Measurements from ENCODE around the gene SNCB. TPM values are rescaled to one million over a fixed set of nuclear protein-coding genes. Genes with fewer than 3 reads are reported as not detected.

Gene SNCB
- total and polyA plus RNA-seq, 2 of the 13 experiments (the other 11 are each of a cell fraction or from before 2014, with no cell fraction given), result not detected

DNA sequence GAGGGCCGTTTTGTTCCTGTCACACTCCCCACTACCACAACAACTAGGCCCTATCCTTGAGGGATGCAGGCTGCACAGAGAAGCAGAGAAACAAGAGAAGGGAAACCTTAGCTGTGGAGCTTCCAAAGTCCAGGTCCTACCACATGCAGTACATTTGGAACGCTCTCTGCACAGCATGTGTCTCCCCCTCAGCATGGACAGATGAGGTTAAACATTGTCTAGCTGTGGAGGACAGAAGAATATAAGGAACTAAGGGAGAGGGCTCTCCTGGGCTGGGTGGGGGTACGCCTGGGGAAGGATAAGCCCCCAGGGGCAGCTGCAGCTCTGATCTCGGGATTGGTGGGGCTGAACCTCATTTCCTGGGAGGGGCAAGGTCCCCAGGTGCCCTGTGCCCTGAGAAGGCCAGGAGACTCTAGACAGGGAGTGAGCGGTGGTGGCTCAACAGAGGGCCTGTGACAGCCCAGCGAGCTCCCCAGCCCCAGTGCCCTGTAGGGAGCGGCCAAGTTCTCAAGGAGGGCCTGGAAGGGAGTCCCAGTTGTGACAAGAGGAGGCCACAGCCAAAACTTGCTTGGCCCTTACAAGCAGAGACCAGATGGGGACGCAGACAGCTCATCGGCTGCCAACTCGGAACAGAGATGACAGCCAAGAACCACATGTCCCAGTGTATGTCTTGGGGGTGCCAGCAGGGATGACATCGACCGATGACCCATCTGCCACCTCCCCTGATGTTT lies 47.0 kb upstream of the SNCB start (continued):
- TF ChIP-seq, protein P1, sequence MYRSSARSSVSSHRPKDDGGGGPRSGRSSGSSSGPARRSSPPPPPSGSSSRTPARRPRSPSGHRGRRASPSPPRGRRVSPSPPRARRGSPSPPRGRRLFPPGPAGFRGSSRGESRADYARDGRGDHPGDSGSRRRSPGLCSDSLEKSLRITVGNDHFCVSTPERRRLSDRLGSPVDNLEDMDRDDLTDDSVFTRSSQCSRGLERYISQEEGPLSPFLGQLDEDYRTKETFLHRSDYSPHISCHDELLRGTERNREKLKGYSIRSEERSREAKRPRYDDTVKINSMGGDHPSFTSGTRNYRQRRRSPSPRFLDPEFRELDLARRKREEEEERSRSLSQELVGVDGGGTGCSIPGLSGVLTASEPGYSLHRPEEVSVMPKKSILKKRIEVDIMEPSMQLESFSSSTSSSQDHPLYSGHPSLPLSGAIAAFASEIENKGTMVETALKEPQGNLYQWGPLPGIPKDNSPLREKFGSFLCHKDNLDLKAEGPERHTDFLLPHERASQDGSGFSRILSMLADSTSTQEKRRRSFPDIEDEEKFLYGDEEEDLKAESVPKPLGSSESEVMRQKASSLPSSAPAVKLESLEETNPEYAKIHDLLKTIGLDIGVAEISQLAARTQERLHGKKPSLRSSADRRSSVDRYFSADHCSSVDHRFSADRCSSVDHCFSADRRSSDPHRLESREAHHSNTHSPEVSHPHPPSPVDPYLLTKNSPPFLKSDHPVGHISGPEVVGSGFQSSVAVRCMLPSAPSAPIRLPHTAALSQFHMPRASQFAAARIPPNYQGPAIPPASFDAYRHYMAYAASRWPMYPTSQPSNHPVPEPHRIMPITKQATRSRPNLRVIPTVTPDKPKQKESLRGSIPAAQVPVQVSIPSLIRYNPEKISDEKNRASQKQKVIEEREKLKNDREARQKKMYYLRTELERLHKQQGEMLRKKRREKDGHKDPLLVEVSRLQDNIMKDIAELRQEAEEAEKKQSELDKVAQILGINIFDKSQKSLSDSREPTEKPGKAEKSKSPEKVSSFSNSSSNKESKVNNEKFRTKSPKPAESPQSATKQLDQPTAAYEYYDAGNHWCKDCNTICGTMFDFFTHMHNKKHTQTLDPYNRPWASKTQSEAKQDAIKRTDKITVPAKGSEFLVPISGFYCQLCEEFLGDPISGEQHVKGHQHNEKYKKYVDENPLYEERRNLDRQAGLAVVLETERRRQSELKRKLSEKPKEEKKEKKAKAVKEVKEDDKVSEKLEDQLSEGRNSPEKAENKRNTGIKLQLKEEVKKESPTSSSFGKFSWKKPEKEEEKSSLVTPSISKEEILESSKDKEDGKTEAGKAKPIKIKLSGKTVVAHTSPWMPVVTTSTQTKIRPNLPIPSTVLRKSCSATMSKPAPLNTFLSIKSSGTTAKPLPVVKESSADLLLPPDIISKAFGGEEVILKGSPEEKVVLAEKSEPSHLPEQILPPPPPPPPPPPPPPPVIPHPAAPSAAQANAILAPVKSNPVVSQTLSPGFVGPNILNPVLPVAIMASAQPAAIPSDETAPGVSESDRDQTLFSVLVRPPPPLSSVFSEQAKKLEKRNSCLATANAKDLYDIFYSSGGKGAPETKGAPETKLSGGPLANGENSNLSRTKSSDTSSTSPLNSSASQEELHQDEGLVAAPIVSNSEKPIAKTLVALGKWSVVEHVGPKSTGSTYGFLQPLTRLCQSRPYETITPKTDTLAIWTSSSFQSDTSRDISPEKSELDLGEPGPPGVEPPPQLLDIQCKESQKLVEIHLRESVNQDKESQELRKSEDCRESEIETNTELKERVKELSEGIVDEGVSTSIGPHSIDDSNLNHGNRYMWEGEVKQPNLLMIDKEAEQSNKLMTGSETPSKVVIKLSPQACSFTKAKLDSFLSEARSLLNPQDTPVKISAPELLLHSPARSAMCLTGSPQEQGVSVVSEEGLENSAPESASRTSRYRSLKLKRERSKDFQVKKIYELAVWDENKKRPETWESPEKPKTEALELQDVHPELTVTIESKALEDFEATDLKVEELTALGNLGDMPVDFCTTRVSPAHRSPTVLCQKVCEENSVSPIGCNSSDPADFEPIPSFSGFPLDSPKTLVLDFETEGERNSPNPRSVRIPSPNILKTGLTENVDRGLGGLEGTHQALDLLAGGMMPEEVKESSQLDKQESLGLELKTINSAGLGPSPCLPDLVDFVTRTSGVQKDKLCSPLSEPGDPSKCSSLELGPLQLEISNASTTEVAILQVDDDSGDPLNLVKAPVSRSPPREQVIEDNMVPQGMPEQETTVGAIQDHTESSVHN (CRISPR knock-in tag; IDR thresholded peaks at IDR 0.05), result no peak
- TF ChIP-seq ATF7-NPFF (CRISPR knock-in tag; IDR thresholded peaks at IDR 0.05; ENCODE audit: low read depth) (no peak), ZNF891 (CRISPR knock-in tag; IDR thresholded peaks at IDR 0.05) (no peak), KLF16 (CRISPR knock-in tag; IDR thresholded peaks at IDR 0.05) (no peak), SMAD9 (CRISPR knock-in tag; IDR thresholded peaks at IDR 0.05) (no peak), TEAD2 (CRISPR knock-in tag; IDR thresholded peaks at IDR 0.05) (no peak), ZNF564 (CRISPR knock-in tag; IDR thresholded peaks at IDR 0.05) (no peak), CC2D1A (CRISPR knock-in tag; IDR thresholded peaks at IDR 0.05) (no peak), JUN (CRISPR knock-in tag; IDR thresholded peaks at IDR 0.05) (no peak), ZNF205 (CRISPR knock-in tag; IDR thresholded peaks at IDR 0.05) (no peak), YEATS2 (CRISPR knock-in tag; IDR thresholded peaks at IDR 0.05; ENCODE audit: borderline replicate concordance) (no peak), DNMT1 (CRISPR knock-in tag; IDR thresholded peaks at IDR 0.05) (no peak), POLR2AphosphoS5 (IDR thresholded peaks at IDR 0.05; ENCODE audit: low read depth, low read length) (no peak), BRD4 (CRISPR knock-in tag; IDR thresholded peaks at IDR 0.05) (0 out of 2 replicates have a peak, but pooled peaks have one; percentile 19), MAZ (IDR thresholded peaks at IDR 0.05; ENCODE audit: borderline replicate concordance, low read depth, low read length) (no peak), MAZ (CRISPR knock-in tag; IDR thresholded peaks at IDR 0.05; ENCODE audit: low read depth) (peak; percentile 56; the same call in 1 of the 2 replicates), HNF4G (IDR thresholded peaks at IDR 0.05; ENCODE audit: borderline replicate concordance, low read depth, low read length) (peak; percentile 45), HNF4G (CRISPR knock-in tag; IDR thresholded peaks at IDR 0.05; ENCODE audit: borderline replicate concordance, low read depth) (peak; percentile 54; the same call in 1 of the 2 replicates), TOPORS (CRISPR knock-in tag; IDR thresholded peaks at IDR 0.05) (no peak)
- TF ChIP-seq, protein P2, sequence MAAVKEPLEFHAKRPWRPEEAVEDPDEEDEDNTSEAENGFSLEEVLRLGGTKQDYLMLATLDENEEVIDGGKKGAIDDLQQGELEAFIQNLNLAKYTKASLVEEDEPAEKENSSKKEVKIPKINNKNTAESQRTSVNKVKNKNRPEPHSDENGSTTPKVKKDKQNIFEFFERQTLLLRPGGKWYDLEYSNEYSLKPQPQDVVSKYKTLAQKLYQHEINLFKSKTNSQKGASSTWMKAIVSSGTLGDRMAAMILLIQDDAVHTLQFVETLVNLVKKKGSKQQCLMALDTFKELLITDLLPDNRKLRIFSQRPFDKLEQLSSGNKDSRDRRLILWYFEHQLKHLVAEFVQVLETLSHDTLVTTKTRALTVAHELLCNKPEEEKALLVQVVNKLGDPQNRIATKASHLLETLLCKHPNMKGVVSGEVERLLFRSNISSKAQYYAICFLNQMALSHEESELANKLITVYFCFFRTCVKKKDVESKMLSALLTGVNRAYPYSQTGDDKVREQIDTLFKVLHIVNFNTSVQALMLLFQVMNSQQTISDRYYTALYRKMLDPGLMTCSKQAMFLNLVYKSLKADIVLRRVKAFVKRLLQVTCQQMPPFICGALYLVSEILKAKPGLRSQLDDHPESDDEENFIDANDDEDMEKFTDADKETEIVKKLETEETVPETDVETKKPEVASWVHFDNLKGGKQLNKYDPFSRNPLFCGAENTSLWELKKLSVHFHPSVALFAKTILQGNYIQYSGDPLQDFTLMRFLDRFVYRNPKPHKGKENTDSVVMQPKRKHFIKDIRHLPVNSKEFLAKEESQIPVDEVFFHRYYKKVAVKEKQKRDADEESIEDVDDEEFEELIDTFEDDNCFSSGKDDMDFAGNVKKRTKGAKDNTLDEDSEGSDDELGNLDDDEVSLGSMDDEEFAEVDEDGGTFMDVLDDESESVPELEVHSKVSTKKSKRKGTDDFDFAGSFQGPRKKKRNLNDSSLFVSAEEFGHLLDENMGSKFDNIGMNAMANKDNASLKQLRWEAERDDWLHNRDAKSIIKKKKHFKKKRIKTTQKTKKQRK (IDR thresholded peaks at IDR 0.05; ENCODE audit: low read length), result no peak
